Measurements from ENCODE around the gene OTUD3. TPM values are rescaled to one million over a fixed set of nuclear protein-coding genes. Genes with fewer than 3 reads are reported as not detected.
"Not testable (repeated sequence)": the region's sequence is repeated elsewhere in the genome, so short reads cannot be mapped to it uniquely, and the experiment has no call there.

OTUD3 gene
- polyA plus RNA-seq, 1 donor (not counting 4 experiments of a cell fraction or from before 2014, with no cell fraction given): 7.0 TPM

DNA sequence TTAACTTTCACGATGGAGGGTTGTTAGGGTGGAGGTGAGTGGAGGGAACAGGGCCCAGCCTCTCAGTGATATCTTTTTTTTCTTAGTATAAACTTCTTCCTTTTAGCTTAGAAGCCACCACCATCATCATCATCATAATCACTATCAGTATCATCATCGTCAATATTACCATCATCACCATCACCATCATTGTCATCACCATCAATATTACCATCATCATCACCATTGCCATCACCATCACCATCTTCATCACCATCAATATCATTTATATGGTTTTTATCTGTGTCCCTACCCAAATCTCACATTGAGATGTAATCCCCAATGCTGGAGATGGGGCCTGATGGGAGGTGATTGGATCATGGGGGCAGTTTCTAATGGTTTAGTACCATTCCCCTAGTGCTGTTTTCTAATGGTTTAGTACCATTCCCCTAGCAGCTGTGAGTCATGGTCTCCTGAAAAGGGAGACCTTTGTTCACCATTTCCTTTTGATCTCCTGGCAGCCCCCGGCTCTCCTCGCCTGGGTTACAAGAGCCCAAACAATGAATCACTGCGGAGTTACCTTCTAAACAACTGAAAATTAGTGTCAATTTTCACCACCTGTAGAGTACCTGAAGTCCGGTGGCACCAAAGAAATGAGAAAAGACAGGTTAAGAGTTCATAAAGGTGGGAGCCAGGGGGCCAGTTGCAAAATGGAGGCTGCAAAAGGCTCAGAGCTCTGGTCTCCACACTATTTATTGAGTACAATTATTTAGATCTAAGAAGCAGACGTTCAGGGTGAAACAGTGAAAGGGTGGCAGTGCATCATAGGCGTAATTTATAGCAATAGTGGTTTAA, 44.3 kb downstream of the OTUD3 start:
- Histone ChIP-seq H3K9me3 (ENCODE audit: control insufficient read depth, low read depth, low read length) (no peaks in the 10 kb centered on the region), H4K20me1 (ENCODE audit: control insufficient read depth, extremely low read depth, insufficient read depth, low read length) (no peaks in the 10 kb centered on the region), H3K36me3 (ENCODE audit: control insufficient read depth in 2 of 2, extremely low read depth in 1 of 2, insufficient read depth in 2 of 2, low read length in 2 of 2) (no peaks in the 10 kb centered on the region), H3K4me3 (ENCODE audit: control insufficient read depth in 2 of 3, extremely low read depth in 1 of 3, insufficient read depth in 2 of 3, low read depth in 1 of 3, low read length in 3 of 3) (no peak overlapping the region), H3K4me2 (ENCODE audit: control insufficient read depth, extremely low read depth, insufficient read depth, low read depth, low read length) (no peak overlapping the region), H3K27me3 (ENCODE audit: control insufficient read depth, extremely low read depth, insufficient read depth, low read length) (peaks cover 14% of the 10 kb centered on the region), H2AFZ (ENCODE audit: control insufficient read depth, low read length) (no peak overlapping the region), H3K79me2 (ENCODE audit: control insufficient read depth, insufficient read depth, low read length) (no peaks in the 10 kb centered on the region), H3K4me1 (ENCODE audit: control insufficient read depth, extremely low read depth, insufficient read depth, low read length) (peaks cover 16% of the 10 kb centered on the region), H3K9me1 (ENCODE audit: control insufficient read depth, extremely low read depth, insufficient read depth, low read length) (no peaks in the 10 kb centered on the region), H3K27ac (ENCODE audit: control insufficient read depth, insufficient read depth, low read length) (no peak overlapping the region), H3K9ac (ENCODE audit: control insufficient read depth, extremely low read depth, insufficient read depth, low read length) (no peak overlapping the region)
- dilution Hi-C loops (cut with MboI; ENCODE audit: extremely low pct_ligation_motif_present, low sequenced_read_pairs): no loop called here
- no peak for DNase-seq (ENCODE audit: low read depth, low spot score)
- FAIRE-seq: no peak
- TF ChIP-seq, protein P1, sequence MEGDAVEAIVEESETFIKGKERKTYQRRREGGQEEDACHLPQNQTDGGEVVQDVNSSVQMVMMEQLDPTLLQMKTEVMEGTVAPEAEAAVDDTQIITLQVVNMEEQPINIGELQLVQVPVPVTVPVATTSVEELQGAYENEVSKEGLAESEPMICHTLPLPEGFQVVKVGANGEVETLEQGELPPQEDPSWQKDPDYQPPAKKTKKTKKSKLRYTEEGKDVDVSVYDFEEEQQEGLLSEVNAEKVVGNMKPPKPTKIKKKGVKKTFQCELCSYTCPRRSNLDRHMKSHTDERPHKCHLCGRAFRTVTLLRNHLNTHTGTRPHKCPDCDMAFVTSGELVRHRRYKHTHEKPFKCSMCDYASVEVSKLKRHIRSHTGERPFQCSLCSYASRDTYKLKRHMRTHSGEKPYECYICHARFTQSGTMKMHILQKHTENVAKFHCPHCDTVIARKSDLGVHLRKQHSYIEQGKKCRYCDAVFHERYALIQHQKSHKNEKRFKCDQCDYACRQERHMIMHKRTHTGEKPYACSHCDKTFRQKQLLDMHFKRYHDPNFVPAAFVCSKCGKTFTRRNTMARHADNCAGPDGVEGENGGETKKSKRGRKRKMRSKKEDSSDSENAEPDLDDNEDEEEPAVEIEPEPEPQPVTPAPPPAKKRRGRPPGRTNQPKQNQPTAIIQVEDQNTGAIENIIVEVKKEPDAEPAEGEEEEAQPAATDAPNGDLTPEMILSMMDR (optimal IDR thresholded peaks at IDR 0.05 in 1 of 3, IDR thresholded peaks at IDR 0.05 in 1 of 3, conservative IDR thresholded peaks at IDR 0.05 in 1 of 3; ENCODE audit: extremely low read depth in 1 of 3, insufficient read depth in 2 of 3, low read length in 3 of 3): no peak
- no peak for TF ChIP-seq EZH2 (IDR thresholded peaks at IDR 0.05; ENCODE audit: low read length)

DNA sequence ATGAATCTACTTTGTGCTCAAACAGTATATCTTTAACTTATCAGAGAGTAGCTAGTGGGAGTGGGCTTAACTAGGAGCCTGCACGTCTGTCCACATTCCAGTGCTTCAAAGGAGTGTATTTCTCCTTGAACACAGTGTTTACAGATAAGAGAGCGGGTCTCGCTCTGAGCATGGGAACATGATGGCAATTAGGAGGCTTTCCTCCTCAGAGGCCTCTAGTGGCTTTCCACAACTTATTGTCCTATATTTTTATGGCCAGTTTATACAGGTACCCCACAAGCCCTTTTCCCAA, 44.9 kb downstream of the OTUD3 start:
- H3K27me3 ChIP-seq (ENCODE audit: control insufficient read depth, extremely low read depth, insufficient read depth, low read length); H3K27ac ChIP-seq (ENCODE audit: control insufficient read depth, insufficient read depth, low read length); dilution Hi-C loops (cut with MboI; ENCODE audit: extremely low pct_ligation_motif_present, low sequenced_read_pairs); H3K4me3 ChIP-seq (ENCODE audit: control insufficient read depth in 2 of 3, extremely low read depth in 1 of 3, insufficient read depth in 2 of 3, low read depth in 1 of 3, low read length in 3 of 3); H4K20me1 ChIP-seq (ENCODE audit: control insufficient read depth, extremely low read depth, insufficient read depth, low read length); H3K79me2 ChIP-seq (ENCODE audit: control insufficient read depth, insufficient read depth, low read length); H3K9me1 ChIP-seq (ENCODE audit: control insufficient read depth, extremely low read depth, insufficient read depth, low read length); DNase-seq (ENCODE audit: low read depth, low spot score); H3K4me2 ChIP-seq (ENCODE audit: control insufficient read depth, extremely low read depth, insufficient read depth, low read depth, low read length); H3K9me3 ChIP-seq (ENCODE audit: control insufficient read depth, low read depth, low read length); FAIRE-seq; H2AFZ ChIP-seq (ENCODE audit: control insufficient read depth, low read length); H3K9ac ChIP-seq (ENCODE audit: control insufficient read depth, extremely low read depth, insufficient read depth, low read length); H3K36me3 ChIP-seq (ENCODE audit: control insufficient read depth in 2 of 2, extremely low read depth in 1 of 2, insufficient read depth in 2 of 2, low read length in 2 of 2): not testable (repeated sequence)
- H3K4me1 ChIP-seq (ENCODE audit: control insufficient read depth, extremely low read depth, insufficient read depth, low read length): peaks cover 16% of the 10 kb centered on the region

DNA sequence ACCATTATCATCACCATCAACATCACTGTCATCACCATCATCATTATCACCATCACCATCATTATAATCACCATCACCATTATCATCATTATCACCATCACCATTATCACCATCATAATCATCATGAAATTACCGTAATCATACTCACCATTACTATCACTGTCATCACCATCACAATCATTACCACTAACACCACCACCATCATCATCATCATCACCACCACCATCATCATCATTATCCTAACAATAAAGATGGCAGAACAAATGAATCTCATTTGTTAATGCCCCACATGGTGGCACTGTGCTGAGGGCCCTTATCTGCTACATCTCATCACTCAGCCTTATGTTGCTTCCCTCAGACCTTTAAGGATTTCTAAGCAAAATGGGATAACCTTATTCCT, 50.7 kb downstream of the OTUD3 start:
- Histone ChIP-seq H3K36me3 (ENCODE audit: control insufficient read depth in 2 of 2, extremely low read depth in 1 of 2, insufficient read depth in 2 of 2, low read length in 2 of 2) (no peaks in the 10 kb centered on the region), H3K4me2 (ENCODE audit: control insufficient read depth, extremely low read depth, insufficient read depth, low read depth, low read length) (no peak overlapping the region), H3K9ac (ENCODE audit: control insufficient read depth, extremely low read depth, insufficient read depth, low read length) (no peak overlapping the region), H3K4me1 (ENCODE audit: control insufficient read depth, extremely low read depth, insufficient read depth, low read length) (no peaks in the 10 kb centered on the region), H3K9me1 (ENCODE audit: control insufficient read depth, extremely low read depth, insufficient read depth, low read length) (no peaks in the 10 kb centered on the region), H3K27me3 (ENCODE audit: control insufficient read depth, extremely low read depth, insufficient read depth, low read length) (no peaks in the 10 kb centered on the region), H3K9me3 (ENCODE audit: control insufficient read depth, low read depth, low read length) (peaks cover 4% of the 10 kb centered on the region), H3K27ac (ENCODE audit: control insufficient read depth, insufficient read depth, low read length) (no peak overlapping the region), H2AFZ (ENCODE audit: control insufficient read depth, low read length) (no peak overlapping the region), H4K20me1 (ENCODE audit: control insufficient read depth, extremely low read depth, insufficient read depth, low read length) (no peaks in the 10 kb centered on the region), H3K4me3 (ENCODE audit: control insufficient read depth in 2 of 3, extremely low read depth in 1 of 3, insufficient read depth in 2 of 3, low read depth in 1 of 3, low read length in 3 of 3) (no peak overlapping the region), H3K79me2 (ENCODE audit: control insufficient read depth, insufficient read depth, low read length) (no peaks in the 10 kb centered on the region)
- DNase-seq (ENCODE audit: low read depth, low spot score) (no peak), FAIRE-seq (no peak)
- TF ChIP-seq EZH2 (IDR thresholded peaks at IDR 0.05; ENCODE audit: low read length): no peak
- TF ChIP-seq, protein P1 (optimal IDR thresholded peaks at IDR 0.05 in 1 of 3, IDR thresholded peaks at IDR 0.05 in 1 of 3, conservative IDR thresholded peaks at IDR 0.05 in 1 of 3; ENCODE audit: extremely low read depth in 1 of 3, insufficient read depth in 2 of 3, low read length in 3 of 3): no peak
- dilution Hi-C loops (cut with MboI; ENCODE audit: extremely low pct_ligation_motif_present, low sequenced_read_pairs): no loop called here

All from keratinocyte (primary cell).